Pancreas (tissue), 10 donors: ENCODE results near the gene PCTP. TPM values are rescaled to one million over a fixed set of nuclear protein-coding genes. Genes with fewer than 3 reads are reported as not detected.
A peak's percentile ranks its signal among the peaks of the same experiment; 100 is the strongest.

Experiments used
- ATAC-seq, 4 donors: fragments of 200-7000 bp; cut with Tn5 transposase; one replicate each; pipeline versions ENCODE4 v1.8.0 to v1.9.1; 2020; ENCODE audit warnings: mild to moderate bottlenecking in 4 of 4, moderate library complexity in 4 of 4
- DNase-seq, 6 donors: peaks; one replicate each; pipeline ENCODE4 v3.0.0-alpha.2; 2020
- FAIRE-seq: peaks from 2 replicates; lab custom pipeline; 2012; peaks lifted over from hg19 to GRCh38; lab: Jason Lieb, UNC
- H3K27ac ChIP-seq, 4 donors: fragments of 200-600 bp; sonication (generic); 1 replicate in 3 of 4; 2 replicates in 1 of 4; pipeline versions ENCODE4 v1.5.0 to v1.8.0; 2020
- H3K27me3 ChIP-seq, 4 donors: fragments of 200-600 bp; one replicate each; pipeline ENCODE4 v1.8.0; 2021
- H3K36me3 ChIP-seq, 3 donors: fragments of 200-600 bp; sonication (generic) in 1 of 3; one replicate each; pipeline versions ENCODE4 v1.5.0 to v1.8.0; 2020 to 2021
- H3K4me1 ChIP-seq, 3 donors: fragments of 200-600 bp; one replicate each; pipeline ENCODE4 v1.8.0; 2021
- H3K4me3 ChIP-seq, 4 donors: fragments of 200-600 bp; sonication (generic) in 2 of 4; one replicate each; pipeline versions ENCODE4 v1.5.0 to v1.8.0; 2020 to 2021
- H3K9me3 ChIP-seq, 4 donors: fragments of 200-600 bp; one replicate each; pipeline ENCODE4 v1.8.0; 2021
- CTCF ChIP-seq, 4 donors: fragments of 200-600 bp; sonication (generic) in 3 of 4; IDR thresholded peaks; one replicate each; pipeline versions ENCODE4 v1.5.0 to v1.8.0; 2021; ENCODE audit warnings: antibody characterized with exemption in 4 of 4
- WGBS, 2 donors: extraction: QIAGEN DNeasy Blood & Tissue Kit; methylation state at CpG; one replicate each; pipeline ENCODE4 v1.1.7; 2013; 5-methylcytosine and 5-hydroxymethylcytosine counted together
- intact Hi-C, 3 donors: fragments of 100-400 bp; cut with DNase I; formaldehyde crosslinking; loops; one replicate each; pipeline versions ENCODE4 v1.11.1 to v1.14.2; 2022
- polyA plus RNA-seq, 2 donors: library from polyadenylated mRNA; stranded (reverse); fragments of 200-250 nt; gene quantifications; one replicate each; pipeline ENCODE4 v1.2.3, GENCODE V29; 2013
- total RNA-seq, 6 donors: library from RNA; stranded (reverse); fragmentation: NEBNext Ultra II Directional in 4 of 6; extraction: Animal tissue kit (Norgen Biotek cat#: 25700) in 4 of 6; gene quantifications; one replicate each; pipeline versions ENCODE4 v1.2.1 to v1.2.4, GENCODE V29; 2021 to 2023
- donor health status: healthy with polysubstance abuse.
- donor health status: DM: no; HTN: no; CAD: no; lungs with moderate emphysema.
- donor health status: DM: no; HTN: no; CAD: no.
- donor health status: control.
- donor health status: control.
- donor health status: Bipolar disorder and iron deficiency.
- donor health status: DM: yes; HTN: yes; CAD: no.
- donor health status: DM: no; HTN: no; CAD: no.
- donor health status: DM: no; HTN: no; CAD: no.
- donor health status: DM: yes; HTN: yes; CAD: no.

The PCTP gene
- total RNA-seq: 1 to 10 TPM; 3.9 to 9.3 (median 6.3) TPM
- polyA plus RNA-seq: 1 to 10 TPM; 6.3 to 8.5 TPM

- TF ChIP-seq CTCF (IDR thresholded peaks at IDR 0.05): peak in 2 of 4 donors; percentile 8 to 24
- no peaks in the 10 kb centered on the region for H3K4me1 ChIP-seq
- no peaks in the 10 kb centered on the region for H3K27me3 ChIP-seq
- ATAC-seq: peak; percentile 99 to 100 (median 100)
- 0 to 1% methylated on average over 48 to 53 of the region's 53 CpGs for WGBS, 2 donors
- FAIRE-seq: peak; percentile 65
- intact Hi-C loops: no loop called here
- DNase-seq: peak; percentile 90 to 95 (median 92)
- H3K4me3 ChIP-seq: peak within 1 kb of the TSS; percentile 74 to 84 (median 80)
- no peaks in the 10 kb centered on the region for H3K36me3 ChIP-seq
- peak within 1 kb of the TSS; percentile 36 to 78 (median 69) for H3K27ac ChIP-seq
- H3K9me3 ChIP-seq: no peaks in the 10 kb centered on the region
Observed at GRCh38 chr17:55750750-55751657, at the start of gene PCTP. TSS of gene PCTP (plus strand) at chr17:55751051. CDS start at chr17:55751104, 53 bp downstream.

- no peaks in the 10 kb centered on the region for H3K9me3 ChIP-seq
- FAIRE-seq (no peak), ATAC-seq (no peak), DNase-seq (no peak)
- H3K27me3 ChIP-seq: peaks cover 0 to 3% (median 0%) of the 10 kb centered on the region in 4 donors
- H3K4me1 ChIP-seq: no peaks in the 10 kb centered on the region
- TF ChIP-seq CTCF (IDR thresholded peaks at IDR 0.05): no peak
- intact Hi-C loops: no loop called here
- no peak overlapping the region for H3K4me3 ChIP-seq
- H3K27ac ChIP-seq: no peak overlapping the region
- 68 to 79% methylated on average over 7 of the region's 7 CpGs for WGBS, 2 donors
- no peaks in the 10 kb centered on the region for H3K36me3 ChIP-seq
Observed at GRCh38 chr17:55702150-55702549, 48.7 kb upstream of the PCTP start.

GRCh38 chr17:55704401-55704800 is 46.5 kb upstream of the PCTP start:
- Histone ChIP-seq H3K4me1 (no peaks in the 10 kb centered on the region), H3K9me3 (no peaks in the 10 kb centered on the region), H3K27ac (no peak overlapping the region), H3K27me3 (peaks cover 0 to 3% (median 0%) of the 10 kb centered on the region in 4 donors), H3K4me3 (no peak overlapping the region), H3K36me3 (no peaks in the 10 kb centered on the region)
- TF ChIP-seq CTCF (IDR thresholded peaks at IDR 0.05): no peak
- ATAC-seq (no peak), FAIRE-seq (no peak), DNase-seq (no peak)
- intact Hi-C loops: no loop called here
- 7 to 18% methylated on average over 1 of the region's 1 CpG for WGBS, 2 donors

GRCh38 chr17:55705847-55706246 is 45.0 kb upstream of the PCTP start:
- ATAC-seq (no peak), FAIRE-seq (no peak)
- TF ChIP-seq CTCF (IDR thresholded peaks at IDR 0.05): no peak

More at GRCh38 chr17:55705847-55706246, 45.0 kb upstream of the PCTP start:
- no peaks in the 10 kb centered on the region for H3K36me3 ChIP-seq
- intact Hi-C loops: no loop called here
- H3K4me3 ChIP-seq: no peak overlapping the region
- H3K9me3 ChIP-seq: no peaks in the 10 kb centered on the region
- H3K4me1 ChIP-seq: no peaks in the 10 kb centered on the region
- peaks cover 0 to 3% (median 0%) of the 10 kb centered on the region in 4 donors for H3K27me3 ChIP-seq
- no peak overlapping the region for H3K27ac ChIP-seq
- DNase-seq: no peak
